ENCODE data around the gene TMEM231.

The TMEM231 gene

GRCh38 chr16:75494184-75494583 lies 61.9 kb downstream of the TMEM231 start:
- DNase-seq (ENCODE audit: low read depth in 2 of 3, low spot score in 2 of 3): no peak

- DNase-seq (ENCODE audit: low read depth in 2 of 3, low spot score in 2 of 3): no peak
Observed at GRCh38 chr16:75491876-75492275, 64.2 kb downstream of the TMEM231 start.

GRCh38 chr16:75488322-75488721 lies 67.7 kb downstream of the TMEM231 start:
- no peak for DNase-seq (ENCODE audit: low read depth in 2 of 3, low spot score in 2 of 3)

All from activated CD8-positive, alpha-beta memory T cell treated with anti-CD3 and anti-CD28 coated beads for 48 hours (primary cell).